ENCODE data around the gene RPRD2. TPM values are rescaled to one million over a fixed set of nuclear protein-coding genes. Genes with fewer than 3 reads are reported as not detected.
A peak's percentile ranks its signal among the peaks of the same experiment; 100 is the strongest.

The RPRD2 gene
- total RNA-seq, 1 donor from 2014 or later, result 26.0 TPM

- H3K79me2 ChIP-seq (ENCODE audit: insufficient read depth, low read length), result peaks cover 3% of the 10 kb centered on the region
- no peaks in the 10 kb centered on the region for H4K20me1 ChIP-seq (ENCODE audit: insufficient read depth, low read length)
- peak overlapping the region; percentile 81 for H3K9ac ChIP-seq (ENCODE audit: low read length)
- H3K9me3 Mint-ChIP-seq (ENCODE audit: unreplicated experiment), result no peaks in the 10 kb centered on the region
- no peaks in the 10 kb centered on the region for H3K27me3 ChIP-seq (ENCODE audit: insufficient read depth, low read length)
- H3K4me2 ChIP-seq (ENCODE audit: low read length), result peak overlapping the region; percentile 94
- no peak for DNase-seq (ENCODE audit: low read depth)
- H3K9me3 ChIP-seq (ENCODE audit: insufficient read depth, low read depth, low read length), result no peaks in the 10 kb centered on the region
- H3K4me3 ChIP-seq (ENCODE audit: insufficient read depth, low read depth, low read length), result peak overlapping the region; percentile 70
- peak overlapping the region; percentile 44 for H3K27ac ChIP-seq (ENCODE audit: low read depth, low read length)
- H3K36me3 ChIP-seq (ENCODE audit: insufficient read depth, low read length), result no peaks in the 10 kb centered on the region
- H3K4me3 Mint-ChIP-seq (ENCODE audit: unreplicated experiment), result peak overlapping the region; percentile 87
- H3K27ac Mint-ChIP-seq (ENCODE audit: unreplicated experiment), result no peak overlapping the region
- H3K4me1 Mint-ChIP-seq (ENCODE audit: low read depth, unreplicated experiment), result peaks cover 11% of the 10 kb centered on the region
- peak overlapping the region; percentile 84 for H2AFZ ChIP-seq (ENCODE audit: low read depth, low read length)
- no peaks in the 10 kb centered on the region for H3K27me3 Mint-ChIP-seq (ENCODE audit: low read depth, unreplicated experiment)
- H3K4me1 ChIP-seq (ENCODE audit: insufficient read depth, low read length), result peaks cover 4% of the 10 kb centered on the region
- H3K36me3 Mint-ChIP-seq (ENCODE audit: low read depth, unreplicated experiment), result peaks cover 16% of the 10 kb centered on the region
- TF ChIP-seq CTCF (IDR thresholded peaks at IDR 0.05; ENCODE audit: insufficient read depth, low read depth, low read length) (no peak), EZH2 (IDR thresholded peaks at IDR 0.05; ENCODE audit: insufficient read depth, low read length) (no peak)
- FAIRE-seq, result no peak
Observed at GRCh38 chr1:150514913-150515327, 151.0 kb downstream of the RPRD2 start.

- FAIRE-seq, result no peak
Observed at GRCh38 chr1:150515328-150516049, 151.5 kb downstream of the RPRD2 start, which contains the start of gene FALEC. FALEC (plus strand) TSS chr1:150515752.

More at GRCh38 chr1:150515328-150516049, 151.5 kb downstream of the RPRD2 start, which contains the start of gene FALEC:
- Histone ChIP-seq H3K27me3 (ENCODE audit: insufficient read depth, low read length) (no peaks in the 10 kb centered on the region), H3K4me3 (ENCODE audit: insufficient read depth, low read depth, low read length) (peak within 1 kb of the TSS; percentile 70), H3K9me3 (ENCODE audit: insufficient read depth, low read depth, low read length) (no peaks in the 10 kb centered on the region), H3K27ac (ENCODE audit: low read depth, low read length) (peak within 1 kb of the TSS; percentile 44), H3K4me1 (ENCODE audit: insufficient read depth, low read length) (peaks cover 4% of the 10 kb centered on the region), H3K4me2 (ENCODE audit: low read length) (peak within 1 kb of the TSS; percentile 94), H3K79me2 (ENCODE audit: insufficient read depth, low read length) (peaks cover 3% of the 10 kb centered on the region), H2AFZ (ENCODE audit: low read depth, low read length) (peak within 1 kb of the TSS; percentile 87), H4K20me1 (ENCODE audit: insufficient read depth, low read length) (no peaks in the 10 kb centered on the region), H3K36me3 (ENCODE audit: insufficient read depth, low read length) (no peaks in the 10 kb centered on the region), H3K9ac (ENCODE audit: low read length) (peak within 1 kb of the TSS; percentile 81)
- Mint-ChIP-seq H3K36me3 (ENCODE audit: low read depth, unreplicated experiment) (peaks cover 13% of the 10 kb centered on the region), H3K27ac (ENCODE audit: unreplicated experiment) (peak within 1 kb of the TSS; percentile 89), H3K9me3 (ENCODE audit: unreplicated experiment) (no peaks in the 10 kb centered on the region), H3K4me1 (ENCODE audit: low read depth, unreplicated experiment) (peaks cover 11% of the 10 kb centered on the region), H3K27me3 (ENCODE audit: low read depth, unreplicated experiment) (no peaks in the 10 kb centered on the region), H3K4me3 (ENCODE audit: unreplicated experiment) (peak within 1 kb of the TSS; percentile 87)
- TF ChIP-seq CTCF (IDR thresholded peaks at IDR 0.05; ENCODE audit: insufficient read depth, low read depth, low read length) (no peak), EZH2 (IDR thresholded peaks at IDR 0.05; ENCODE audit: insufficient read depth, low read length) (no peak)
- peak; percentile 87 for DNase-seq (ENCODE audit: low read depth)

All from astrocyte (in vitro differentiated cells and primary cell).